HepG2 (cell line): Measurements from ENCODE around the gene ABHD17C. TPM values are rescaled to one million over a fixed set of nuclear protein-coding genes. Genes with fewer than 3 reads are reported as not detected.
A peak's percentile ranks its signal among the peaks of the same experiment; 100 is the strongest.

ENCODE experiments used
- ARHGAP35 ChIP-seq: sonication (generic); formaldehyde crosslinking; IDR thresholded peaks from 2 replicates; pipeline ENCODE4 v1.9.0; 2022; ENCODE audit warnings: mild to moderate bottlenecking, inconsistent platforms, moderate library complexity, missing genetic modification reagents, borderline replicate concordance
- FOXJ3 ChIP-seq: sonication (generic); formaldehyde crosslinking; IDR thresholded peaks from 2 replicates; pipeline ENCODE4 v1.4.0; 2020; ENCODE audit warnings: missing genetic modification reagents, mild to moderate bottlenecking, borderline replicate concordance
- HOXA3 ChIP-seq: sonication (generic); formaldehyde crosslinking; IDR thresholded peaks from 2 replicates; pipeline ENCODE4 v1.5.0; 2020; ENCODE audit warnings: missing genetic modification reagents
- IRX3 ChIP-seq: sonication (generic); formaldehyde crosslinking; IDR thresholded peaks from 2 replicates; pipeline ENCODE4 v1.8.1; 2023; ENCODE audit warnings: mild to moderate bottlenecking, low read depth, missing genetic modification reagents, borderline replicate concordance
- KDM4B ChIP-seq: sonication (generic); formaldehyde crosslinking; IDR thresholded peaks from 2 replicates; pipeline ENCODE4 v1.4.0; 2020; ENCODE audit warnings: missing genetic modification reagents
- MAZ ChIP-seq, 2 experiments: sonication (generic) in 1 of 2; formaldehyde crosslinking in 1 of 2; IDR thresholded peaks; 2 replicates each; pipeline versions ENCODE4 v1.5.0 to v1.6.1; 2012 to 2020; ENCODE audit warnings: low read depth in 2 of 2, mild to moderate bottlenecking in 2 of 2, borderline replicate concordance in 1 of 2, improper control_type of control experiment in 1 of 2, low read length in 1 of 2, missing genetic modification reagents in 1 of 2, moderate library complexity in 1 of 2
- MED1 ChIP-seq: sonication (generic); formaldehyde crosslinking; IDR thresholded peaks from 2 replicates; pipeline ENCODE4 v1.4.0; 2020; ENCODE audit warnings: missing genetic modification reagents
- NR2F6 ChIP-seq, 2 experiments: IDR thresholded peaks; 2 replicates each; pipeline ENCODE4 v1.6.1; 2016; ENCODE audit warnings: antibody characterized with exemption in 1 of 2, mild to moderate bottlenecking in 1 of 2
- SMAD1 ChIP-seq: sonication (generic); formaldehyde crosslinking; IDR thresholded peaks from 2 replicates; pipeline ENCODE4 v1.4.0; 2020; ENCODE audit warnings: missing genetic modification reagents, low read depth, mild to moderate bottlenecking, borderline replicate concordance
- TARDBP ChIP-seq: sonication (generic); formaldehyde crosslinking; IDR thresholded peaks from 2 replicates; pipeline ENCODE4 v1.8.0; 2022; ENCODE audit warnings: mild to moderate bottlenecking, missing genetic modification reagents
- THAP11 ChIP-seq: IDR thresholded peaks from 2 replicates; pipeline ENCODE4 v1.6.1; 2016; ENCODE audit warnings: missing biosample characterization, missing genetic modification reagents
- ZFP37 ChIP-seq: sonication (generic); formaldehyde crosslinking; IDR thresholded peaks from 2 replicates; pipeline ENCODE4 v1.4.0; 2020; ENCODE audit warnings: missing genetic modification reagents, borderline replicate concordance
- ZNF329 ChIP-seq: sonication (generic); formaldehyde crosslinking; IDR thresholded peaks from 2 replicates; pipeline ENCODE4 v1.9.0; 2021; ENCODE audit warnings: low read depth, mild to moderate bottlenecking, missing genetic modification reagents
- ZNF354B ChIP-seq: sonication (generic); formaldehyde crosslinking; IDR thresholded peaks from 2 replicates; pipeline ENCODE4 v1.8.0; 2022; ENCODE audit warnings: mild to moderate bottlenecking, missing genetic modification reagents
- ZNF468 ChIP-seq: sonication (generic); formaldehyde crosslinking; IDR thresholded peaks from 2 replicates; pipeline ENCODE4 v1.8.0; 2022; ENCODE audit warnings: mild to moderate bottlenecking, moderate library complexity, missing genetic modification reagents
- ZNF484 ChIP-seq: sonication (generic); formaldehyde crosslinking; IDR thresholded peaks from 2 replicates; pipeline ENCODE4 v1.5.1; 2020; ENCODE audit warnings: mild to moderate bottlenecking, low read depth, missing genetic modification reagents, borderline replicate concordance
- ZNF616 ChIP-seq: sonication (generic); formaldehyde crosslinking; IDR thresholded peaks from 2 replicates; pipeline ENCODE4 v1.5.0; 2020; ENCODE audit warnings: low read depth, mild to moderate bottlenecking, missing genetic modification reagents
- ZNF891 ChIP-seq: sonication (generic); formaldehyde crosslinking; IDR thresholded peaks from 2 replicates; pipeline ENCODE4 v1.5.0; 2020; ENCODE audit warnings: mild to moderate bottlenecking, missing genetic modification reagents
- ZZZ3 ChIP-seq: sonication (generic); formaldehyde crosslinking; IDR thresholded peaks from 2 replicates; pipeline ENCODE4 v1.4.0; 2020; ENCODE audit warnings: missing genetic modification reagents, mild to moderate bottlenecking, borderline replicate concordance
- polyA plus RNA-seq, 8 experiments: library from polyadenylated mRNA; depleted of rRNA in 3 of 8; stranded (reverse) in 7 of 8; unstranded in 1 of 8; fragments of >200 nt; fragmentation: Illumina TruSeq in 4 of 8; extraction: Trizol in 4 of 8; gene quantifications; 2 replicates each; pipeline versions ENCODE4 v1.2.1 to v1.2.3, GENCODE V29; 2011 to 2016; ENCODE audit warnings: low read depth in 4 of 8, missing spikeins in 1 of 8, mixed read lengths in 1 of 8; ENCODE audit not compliant: insufficient read depth in 1 of 8
- total RNA-seq, 5 experiments: library from RNA; depleted of rRNA; stranded (reverse); fragments of >200 nt; fragmentation: Illumina TruSeq; extraction: Trizol; gene quantifications; 2 replicates each; pipeline ENCODE4 v1.2.3, GENCODE V29; 2016; ENCODE audit warnings: low read depth in 1 of 5
- TF ChIP-seq, protein P1 (sequence below): sonication (generic); formaldehyde crosslinking; IDR thresholded peaks from 2 replicates; pipeline ENCODE4 v1.5.1; 2020; ENCODE audit warnings: mild to moderate bottlenecking, moderate library complexity, missing genetic modification reagents
- TF ChIP-seq, protein P2 (sequence below): sonication (generic); formaldehyde crosslinking; IDR thresholded peaks from 2 replicates; pipeline ENCODE4 v1.5.0; 2020; ENCODE audit warnings: missing genetic modification reagents, mild to moderate bottlenecking, borderline replicate concordance
- TF ChIP-seq, protein P3 (sequence below): sonication (generic); formaldehyde crosslinking; conservative IDR thresholded peaks from 2 replicates; pipeline ENCODE4 v1.4.0; 2020; ENCODE audit warnings: mild to moderate bottlenecking, missing genetic modification reagents, moderate library complexity

The ABHD17C gene
- total and polyA plus RNA-seq, 2 of the 13 experiments (the other 11 are each of a cell fraction or from before 2014, with no cell fraction given), result 2.9 to 3.9 TPM

DNA sequence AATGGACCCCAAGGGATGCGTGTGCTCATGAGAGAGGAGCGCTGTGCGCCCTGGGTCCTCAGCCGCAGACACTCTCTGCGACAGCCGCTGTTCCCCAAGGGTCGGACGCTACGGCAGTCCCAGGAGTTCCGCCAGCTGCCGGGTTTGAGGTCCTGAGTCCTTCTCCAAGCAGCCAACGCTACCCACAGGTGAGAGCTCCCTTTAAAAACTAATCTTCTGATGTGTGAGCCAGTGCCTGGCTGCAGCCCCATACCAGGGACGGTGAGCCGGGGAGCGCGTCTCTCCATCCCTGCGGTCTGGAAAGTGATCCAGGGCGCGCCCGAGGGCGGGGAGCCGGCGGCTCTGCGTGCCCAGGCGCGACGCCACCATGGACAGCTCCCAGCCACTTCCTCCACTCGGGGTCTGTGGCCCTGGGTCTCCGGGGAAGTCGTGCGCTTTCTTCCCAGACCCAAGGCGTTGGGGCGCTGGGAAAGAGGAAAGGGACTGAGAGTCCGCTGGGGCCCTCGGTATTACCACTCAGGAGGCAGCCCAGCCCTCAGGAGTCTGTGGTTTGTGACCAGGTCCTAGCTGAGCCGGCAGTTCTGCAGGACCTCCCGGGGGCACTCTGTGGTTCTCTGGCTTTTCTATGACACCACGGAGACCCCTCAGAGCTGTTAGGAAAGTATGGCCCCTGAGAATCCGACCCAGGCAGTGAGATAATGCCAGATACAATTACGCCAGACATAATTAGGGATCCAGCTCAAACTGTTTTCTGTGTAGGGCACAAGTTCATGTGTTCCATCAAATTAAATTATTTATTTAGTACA lies 85.5 kb downstream of the ABHD17C start (continued):
- TF ChIP-seq ZZZ3 (CRISPR knock-in tag), result no peak
- peak; percentile 96 for TF ChIP-seq IRX3 (CRISPR knock-in tag)
- 0 out of 2 replicates have a peak, but pooled peaks have one; percentile 66 for TF ChIP-seq ZNF354B (CRISPR knock-in tag)
- TF ChIP-seq THAP11 (CRISPR knock-in tag), result peak; percentile 73
- TF ChIP-seq, protein P1, sequence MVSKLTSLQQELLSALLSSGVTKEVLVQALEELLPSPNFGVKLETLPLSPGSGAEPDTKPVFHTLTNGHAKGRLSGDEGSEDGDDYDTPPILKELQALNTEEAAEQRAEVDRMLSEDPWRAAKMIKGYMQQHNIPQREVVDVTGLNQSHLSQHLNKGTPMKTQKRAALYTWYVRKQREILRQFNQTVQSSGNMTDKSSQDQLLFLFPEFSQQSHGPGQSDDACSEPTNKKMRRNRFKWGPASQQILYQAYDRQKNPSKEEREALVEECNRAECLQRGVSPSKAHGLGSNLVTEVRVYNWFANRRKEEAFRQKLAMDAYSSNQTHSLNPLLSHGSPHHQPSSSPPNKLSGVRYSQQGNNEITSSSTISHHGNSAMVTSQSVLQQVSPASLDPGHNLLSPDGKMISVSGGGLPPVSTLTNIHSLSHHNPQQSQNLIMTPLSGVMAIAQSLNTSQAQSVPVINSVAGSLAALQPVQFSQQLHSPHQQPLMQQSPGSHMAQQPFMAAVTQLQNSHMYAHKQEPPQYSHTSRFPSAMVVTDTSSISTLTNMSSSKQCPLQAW, result no peak
- peak; percentile 84; the same call in 1 of the 2 replicates for TF ChIP-seq ARHGAP35 (CRISPR knock-in tag)
- peak; percentile 92; the same call in 1 of the 2 replicates for TF ChIP-seq ZFP37
- TF ChIP-seq NR2F6 (IDR thresholded peaks at IDR 0.05), result no peak
- peak; percentile 56; the same call in 1 of the 2 replicates for TF ChIP-seq NR2F6 (CRISPR knock-in tag; IDR thresholded peaks at IDR 0.05)
- TF ChIP-seq FOXJ3, result no peak
- TF ChIP-seq, protein P2, sequence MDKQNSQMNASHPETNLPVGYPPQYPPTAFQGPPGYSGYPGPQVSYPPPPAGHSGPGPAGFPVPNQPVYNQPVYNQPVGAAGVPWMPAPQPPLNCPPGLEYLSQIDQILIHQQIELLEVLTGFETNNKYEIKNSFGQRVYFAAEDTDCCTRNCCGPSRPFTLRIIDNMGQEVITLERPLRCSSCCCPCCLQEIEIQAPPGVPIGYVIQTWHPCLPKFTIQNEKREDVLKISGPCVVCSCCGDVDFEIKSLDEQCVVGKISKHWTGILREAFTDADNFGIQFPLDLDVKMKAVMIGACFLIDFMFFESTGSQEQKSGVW (CRISPR knock-in tag), result peak; percentile 87; the same call in 1 of the 2 replicates
- TF ChIP-seq SMAD1, result no peak
- 0 out of 2 replicates have a peak, but pooled peaks have one; percentile 85 for TF ChIP-seq ZNF468 (CRISPR knock-in tag)
- TF ChIP-seq HOXA3 (CRISPR knock-in tag), result peak; percentile 79
- TF ChIP-seq ZNF484 (CRISPR knock-in tag), result peak; percentile 52; the same call in 1 of the 2 replicates
- TF ChIP-seq, protein P3, sequence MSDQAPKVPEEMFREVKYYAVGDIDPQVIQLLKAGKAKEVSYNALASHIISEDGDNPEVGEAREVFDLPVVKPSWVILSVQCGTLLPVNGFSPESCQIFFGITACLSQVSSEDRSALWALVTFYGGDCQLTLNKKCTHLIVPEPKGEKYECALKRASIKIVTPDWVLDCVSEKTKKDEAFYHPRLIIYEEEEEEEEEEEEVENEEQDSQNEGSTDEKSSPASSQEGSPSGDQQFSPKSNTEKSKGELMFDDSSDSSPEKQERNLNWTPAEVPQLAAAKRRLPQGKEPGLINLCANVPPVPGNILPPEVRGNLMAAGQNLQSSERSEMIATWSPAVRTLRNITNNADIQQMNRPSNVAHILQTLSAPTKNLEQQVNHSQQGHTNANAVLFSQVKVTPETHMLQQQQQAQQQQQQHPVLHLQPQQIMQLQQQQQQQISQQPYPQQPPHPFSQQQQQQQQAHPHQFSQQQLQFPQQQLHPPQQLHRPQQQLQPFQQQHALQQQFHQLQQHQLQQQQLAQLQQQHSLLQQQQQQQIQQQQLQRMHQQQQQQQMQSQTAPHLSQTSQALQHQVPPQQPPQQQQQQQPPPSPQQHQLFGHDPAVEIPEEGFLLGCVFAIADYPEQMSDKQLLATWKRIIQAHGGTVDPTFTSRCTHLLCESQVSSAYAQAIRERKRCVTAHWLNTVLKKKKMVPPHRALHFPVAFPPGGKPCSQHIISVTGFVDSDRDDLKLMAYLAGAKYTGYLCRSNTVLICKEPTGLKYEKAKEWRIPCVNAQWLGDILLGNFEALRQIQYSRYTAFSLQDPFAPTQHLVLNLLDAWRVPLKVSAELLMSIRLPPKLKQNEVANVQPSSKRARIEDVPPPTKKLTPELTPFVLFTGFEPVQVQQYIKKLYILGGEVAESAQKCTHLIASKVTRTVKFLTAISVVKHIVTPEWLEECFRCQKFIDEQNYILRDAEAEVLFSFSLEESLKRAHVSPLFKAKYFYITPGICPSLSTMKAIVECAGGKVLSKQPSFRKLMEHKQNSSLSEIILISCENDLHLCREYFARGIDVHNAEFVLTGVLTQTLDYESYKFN (CRISPR knock-in tag), result peak; percentile 38; the same call in 1 of the 2 replicates
- no peak for TF ChIP-seq MAZ (IDR thresholded peaks at IDR 0.05; ENCODE audit: borderline replicate concordance, low read depth, low read length)
- peak; percentile 69 for TF ChIP-seq MAZ (CRISPR knock-in tag; IDR thresholded peaks at IDR 0.05; ENCODE audit: low read depth)
- peak; percentile 97 for TF ChIP-seq KDM4B (CRISPR knock-in tag)
- peak; percentile 53; the same call in 1 of the 2 replicates for TF ChIP-seq TARDBP (CRISPR knock-in tag)
- peak; percentile 74 for TF ChIP-seq MED1 (CRISPR knock-in tag)
- TF ChIP-seq ZNF891, result peak; percentile 77; the same call in 1 of the 2 replicates
- peak; percentile 60; the same call in 1 of the 2 replicates for TF ChIP-seq ZNF329 (CRISPR knock-in tag)
- TF ChIP-seq ZNF616 (CRISPR knock-in tag), result peak; percentile 93
